Fibroblast of skin of abdomen (primary cell): ENCODE data around the gene MFAP5. TPM values are rescaled to one million over a fixed set of nuclear protein-coding genes. Genes with fewer than 3 reads are reported as not detected.
A peak's percentile ranks its signal among the peaks of the same experiment; 100 is the strongest.

Experiments used
- DNase-seq: peaks from one replicate; pipeline ENCODE4 v3.0.0-alpha.2; 2013
- polyA plus RNA-seq, 2 experiments: library from polyadenylated mRNA; unstranded; fragments of 120-200 nt; gene quantifications; one replicate each; pipeline ENCODE4 v1.2.1, GENCODE V29; 2013; ENCODE audit not compliant: insufficient read length in 2 of 2

Gene MFAP5, protein sequence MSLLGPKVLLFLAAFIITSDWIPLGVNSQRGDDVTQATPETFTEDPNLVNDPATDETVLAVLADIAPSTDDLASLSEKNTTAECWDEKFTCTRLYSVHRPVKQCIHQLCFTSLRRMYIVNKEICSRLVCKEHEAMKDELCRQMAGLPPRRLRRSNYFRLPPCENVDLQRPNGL
- 205 TPM for polyA plus RNA-seq (2013, experiment 1 of 2; ENCODE audit: insufficient read length)
- 204 TPM for polyA plus RNA-seq (2013, experiment 2 of 2; ENCODE audit: insufficient read length)

DNA sequence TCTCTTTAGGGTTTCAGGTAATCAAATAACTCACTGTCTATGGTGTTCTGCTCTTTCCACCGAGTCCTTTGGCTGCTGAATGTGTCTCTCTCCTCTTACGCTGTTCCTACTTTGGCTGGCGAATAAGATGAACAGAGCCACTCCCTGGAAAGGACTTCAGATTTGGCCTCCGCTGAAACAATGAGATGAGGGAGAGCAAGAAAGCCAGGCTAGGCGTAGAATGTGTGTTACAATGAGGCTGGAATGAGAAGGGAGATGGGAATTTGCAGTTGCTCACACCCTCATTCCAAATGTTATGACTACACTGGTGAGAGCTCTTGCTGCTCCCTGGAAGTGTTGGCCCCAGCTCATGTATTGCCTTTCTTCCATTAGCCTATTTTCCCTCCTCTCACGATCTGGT, at the start of gene MFAP5:
MFAP5 (minus strand) TSS at position 234 of the 400 bp plus-strand sequence. CDS start 722 bp downstream, outside the sequence.
- peak; percentile 90 for DNase-seq

DNA sequence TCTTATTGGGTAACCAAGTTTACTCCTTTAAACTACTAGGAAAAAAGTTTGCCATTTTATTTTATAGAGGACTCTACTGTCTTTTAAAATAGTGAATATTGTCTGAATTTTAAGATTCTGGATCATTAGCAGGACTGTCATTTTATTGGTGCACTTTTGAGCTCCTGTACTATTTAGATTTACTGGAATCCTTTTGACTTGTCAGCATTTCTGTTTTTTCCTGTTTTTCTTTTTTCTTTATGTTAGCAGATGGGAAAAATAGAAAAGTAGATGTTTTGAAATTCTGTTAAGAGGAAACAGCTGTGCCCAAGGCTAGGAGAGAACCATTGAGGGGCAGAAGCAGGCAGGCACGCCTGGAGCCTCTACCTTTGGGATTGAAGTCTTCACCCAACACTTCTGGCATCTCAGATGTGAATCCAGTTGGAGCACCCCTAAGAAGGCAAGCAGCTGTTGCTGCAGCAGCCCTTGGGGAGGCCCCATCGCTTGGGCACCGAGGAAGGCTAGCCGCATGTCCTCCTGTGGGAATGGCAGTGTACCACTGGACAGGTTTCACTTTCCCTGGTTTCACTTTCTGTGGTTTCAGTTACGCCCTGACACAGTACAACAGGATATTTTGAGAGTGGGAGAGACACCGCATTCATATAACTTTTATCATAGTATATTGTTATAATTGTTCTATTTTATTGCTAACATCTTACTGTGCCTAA, 46.7 kb upstream of the MFAP5 start:
- no peak for DNase-seq

DNA sequence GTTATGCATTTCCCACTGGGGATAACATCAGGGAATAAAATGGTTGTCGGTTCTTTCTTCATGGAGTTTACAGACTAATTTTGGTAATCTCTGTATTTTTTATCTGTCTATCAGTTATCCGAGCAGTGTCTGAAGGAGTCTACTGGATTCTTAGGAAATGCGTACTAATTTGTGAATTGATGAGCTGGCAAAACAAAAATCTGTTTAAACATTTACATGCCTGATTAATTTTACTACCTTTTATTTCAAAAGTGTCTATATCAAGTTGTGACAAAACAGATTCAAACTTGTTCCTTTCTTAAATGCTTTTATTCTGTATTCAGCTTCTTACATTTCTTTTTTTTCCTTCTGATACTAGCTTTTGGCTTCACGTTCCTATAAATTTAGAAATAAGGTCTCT, 39.5 kb upstream of the MFAP5 start:
- no peak for DNase-seq

DNA sequence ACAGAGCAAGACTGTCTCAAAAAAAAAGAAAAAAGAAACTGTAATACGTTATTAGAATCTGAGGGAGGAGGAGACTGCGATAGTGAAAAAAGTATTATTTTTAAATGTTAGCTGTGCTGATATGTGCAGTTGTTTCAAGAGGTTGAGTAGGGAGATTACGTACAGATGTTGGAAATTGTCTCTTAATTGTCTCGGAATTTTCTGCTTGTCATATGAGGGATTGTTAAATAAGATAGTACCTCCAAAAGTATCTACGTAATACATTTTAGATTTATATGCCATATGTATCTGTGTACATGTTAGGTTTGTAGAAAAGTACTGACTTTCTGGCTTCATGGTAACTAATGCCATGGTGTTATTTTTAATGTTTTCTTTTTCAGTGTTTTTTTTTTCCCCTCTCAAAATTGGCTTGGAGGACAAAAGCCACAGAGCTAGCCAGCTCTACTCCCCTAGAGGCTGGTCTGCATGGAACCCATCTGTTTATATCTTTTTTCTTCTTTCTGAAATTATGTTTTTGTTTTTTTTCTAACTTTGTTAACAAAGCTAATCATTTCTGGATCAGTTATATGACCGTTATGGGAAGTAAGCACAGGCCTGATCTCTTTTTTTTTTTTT, 38.5 kb upstream of the MFAP5 start:
- no peak for DNase-seq

DNA sequence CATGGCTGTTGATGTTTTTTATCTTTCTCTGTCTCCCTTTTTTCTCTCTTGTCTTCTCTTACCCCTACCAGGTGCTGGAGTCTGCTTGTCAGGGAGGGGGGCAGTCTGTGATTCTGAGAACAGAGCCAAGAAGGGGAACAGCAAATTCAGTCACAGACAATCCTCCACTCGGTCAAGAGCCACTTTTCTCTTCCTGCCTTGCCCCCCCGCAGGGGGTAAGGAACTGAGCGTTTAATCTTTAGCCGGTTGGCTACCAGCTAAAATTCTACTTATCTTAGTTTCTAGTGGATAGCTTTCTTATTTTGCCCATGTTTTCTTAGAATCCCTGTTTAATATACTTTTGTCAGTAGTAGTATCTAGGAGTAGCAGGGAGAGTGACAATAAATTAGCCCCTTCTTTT, 37.1 kb upstream of the MFAP5 start:
- no peak for DNase-seq

DNA sequence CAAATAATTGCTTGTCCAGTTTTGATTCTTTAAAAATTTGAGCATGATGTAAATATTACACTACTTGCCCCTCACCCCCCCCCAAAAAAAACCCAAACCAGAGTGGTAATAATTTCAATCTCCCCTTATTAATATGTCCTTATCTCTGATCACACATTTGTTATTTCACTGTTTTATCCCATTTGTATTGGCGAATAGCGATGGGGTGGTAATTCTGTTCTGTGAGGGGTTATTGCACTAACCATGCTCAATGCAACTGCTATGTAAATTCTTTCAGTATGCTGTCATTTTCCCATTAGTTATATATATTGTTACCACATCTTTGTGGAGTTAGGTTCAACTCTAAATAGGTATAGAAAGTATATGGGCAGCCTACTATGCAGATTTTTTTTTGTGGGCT, 36.3 kb upstream of the MFAP5 start:
- DNase-seq, result peak; percentile 52

DNA sequence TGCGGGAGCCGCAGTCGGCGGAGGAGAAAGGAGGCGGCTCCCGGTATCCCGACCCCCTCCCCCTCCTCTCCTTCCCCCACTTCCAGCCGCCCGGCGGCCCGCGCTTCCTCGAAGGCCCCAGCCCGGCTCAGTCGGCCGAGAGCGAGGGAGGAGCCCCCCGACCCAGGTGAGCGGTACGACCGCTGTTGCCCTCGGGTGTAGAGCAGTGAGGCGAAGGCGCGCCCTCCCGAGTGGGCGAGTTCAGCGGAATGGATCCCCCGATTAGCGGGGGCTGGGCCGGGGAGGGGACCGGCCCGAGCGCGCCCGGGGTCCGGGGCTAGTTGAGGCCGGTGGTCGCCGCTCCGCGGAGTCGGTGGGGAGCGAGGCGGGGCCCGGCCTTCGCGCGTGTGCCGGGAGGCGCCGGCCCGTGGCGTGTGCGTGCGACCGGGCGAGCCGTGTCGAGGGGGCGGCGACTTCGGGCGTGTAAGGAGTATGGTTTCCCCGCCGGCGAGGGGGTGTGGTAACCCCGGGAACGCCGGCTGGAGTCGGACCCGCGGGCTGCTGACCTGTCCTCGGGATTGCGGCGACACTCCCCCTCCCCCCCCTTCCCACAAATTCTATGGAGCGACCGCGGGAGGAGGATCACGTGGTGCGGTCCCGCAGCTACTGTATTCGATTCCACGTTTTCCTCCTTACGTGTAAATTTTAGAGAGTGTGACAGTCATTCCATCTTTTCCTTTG, 35.7 kb upstream of the MFAP5 start:
- peak; percentile 44 for DNase-seq

DNA sequence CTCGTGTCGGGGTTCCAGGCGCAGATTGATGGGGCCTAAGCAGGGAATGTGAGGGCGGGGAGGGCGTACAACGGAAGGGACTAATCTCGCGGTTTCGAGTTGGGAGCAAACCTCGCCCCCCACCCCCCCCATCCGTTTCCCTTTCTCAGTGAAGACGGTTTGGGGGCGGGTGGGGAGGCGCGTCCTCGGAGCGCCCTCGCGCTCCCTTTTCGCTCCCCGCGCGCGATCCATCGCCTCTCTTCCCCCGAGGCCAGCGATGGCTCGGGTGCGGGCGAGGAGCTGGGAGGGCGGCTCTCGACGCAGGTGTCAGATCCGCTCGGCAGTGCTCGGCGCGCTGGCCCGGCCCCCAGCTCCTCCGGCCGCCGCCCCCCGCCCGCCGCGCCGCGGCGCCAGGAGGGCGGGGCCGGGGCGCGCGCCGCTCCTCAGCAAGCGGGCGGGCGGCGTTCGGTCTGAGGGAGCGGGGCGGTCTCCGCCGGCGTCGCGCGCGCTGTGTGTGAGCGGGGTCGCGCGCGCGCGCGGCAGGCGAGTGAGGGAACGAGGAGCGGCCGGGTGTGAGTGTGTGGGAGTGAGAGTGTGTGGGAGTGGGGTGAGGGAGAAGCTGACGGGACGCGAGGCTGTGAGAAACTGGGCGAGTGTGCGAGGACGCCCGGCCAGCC, 35.0 kb upstream of the MFAP5 start, which contains the start of gene RIMKLB:
RIMKLB (plus strand) TSS at position 516 of the 656 bp plus-strand sequence. CDS start 15,876 bp downstream, outside the sequence.
- peak; percentile 84 for DNase-seq

DNA sequence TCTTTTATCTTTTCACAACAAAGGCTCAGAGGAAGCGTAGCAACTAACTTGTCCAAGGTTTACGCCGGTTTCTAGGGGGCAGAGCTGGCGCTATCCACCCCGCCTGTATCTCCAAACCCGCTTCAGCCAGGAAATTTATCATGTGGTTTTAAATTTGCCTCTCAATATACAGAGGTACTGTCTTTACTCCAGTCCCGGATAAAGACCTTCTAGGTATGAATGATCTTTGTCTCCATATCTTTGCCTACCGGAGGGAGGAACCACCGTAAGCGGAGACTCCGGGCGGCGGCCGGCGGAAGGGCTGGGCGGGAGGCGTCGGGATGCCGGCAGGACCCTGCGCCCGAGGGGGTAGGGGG, 34.5 kb upstream of the MFAP5 start:
- DNase-seq, result no peak

DNA sequence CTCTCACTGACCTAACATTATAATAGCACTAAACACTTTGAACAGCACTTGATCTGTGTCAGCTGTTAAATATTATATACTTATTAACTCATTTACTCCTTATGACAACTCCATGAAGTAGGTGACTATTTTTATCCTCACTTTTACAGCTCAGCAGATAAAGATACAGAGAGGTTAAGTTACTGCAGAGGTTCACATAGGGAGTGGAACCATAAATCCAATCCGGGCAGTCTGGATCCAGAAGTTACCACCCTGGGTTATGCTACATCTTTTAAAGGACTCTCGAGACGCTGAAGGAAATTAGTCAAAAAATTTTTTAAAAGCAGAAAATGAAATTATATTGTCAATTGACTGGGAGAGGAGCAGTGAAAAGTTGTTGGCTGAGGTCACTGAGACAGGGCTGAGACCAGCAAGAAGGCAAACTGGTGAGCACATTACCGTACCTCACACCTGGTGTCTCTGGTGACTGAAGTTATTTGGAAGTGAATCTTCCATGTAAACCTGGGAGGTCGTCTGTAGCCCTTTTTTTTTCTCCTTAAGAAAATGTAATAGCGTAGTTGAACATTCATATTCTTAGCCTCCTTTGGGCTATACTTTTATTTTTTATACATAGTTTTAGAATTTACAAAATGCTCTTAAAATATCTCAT, 33.9 kb upstream of the MFAP5 start:
- DNase-seq, result no peak

DNA sequence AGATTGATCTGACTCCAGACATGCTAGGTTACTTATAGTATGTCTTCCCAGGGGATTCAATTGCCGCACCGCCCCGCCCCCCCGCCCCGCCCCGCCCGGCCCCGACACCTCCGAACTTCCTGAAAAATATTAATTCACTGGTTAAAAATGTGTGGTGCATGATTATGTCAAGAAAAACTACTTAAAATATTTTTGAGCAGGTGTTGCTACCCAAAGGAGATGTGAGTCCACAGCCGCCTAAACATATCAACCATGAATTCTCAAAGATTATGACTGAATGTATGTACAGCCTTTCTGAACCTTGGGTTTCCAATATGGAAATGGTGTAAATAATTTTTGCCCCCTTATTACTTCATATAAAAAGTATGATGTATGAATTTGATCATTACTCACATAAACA, 32.5 kb upstream of the MFAP5 start:
- DNase-seq, result no peak

DNA sequence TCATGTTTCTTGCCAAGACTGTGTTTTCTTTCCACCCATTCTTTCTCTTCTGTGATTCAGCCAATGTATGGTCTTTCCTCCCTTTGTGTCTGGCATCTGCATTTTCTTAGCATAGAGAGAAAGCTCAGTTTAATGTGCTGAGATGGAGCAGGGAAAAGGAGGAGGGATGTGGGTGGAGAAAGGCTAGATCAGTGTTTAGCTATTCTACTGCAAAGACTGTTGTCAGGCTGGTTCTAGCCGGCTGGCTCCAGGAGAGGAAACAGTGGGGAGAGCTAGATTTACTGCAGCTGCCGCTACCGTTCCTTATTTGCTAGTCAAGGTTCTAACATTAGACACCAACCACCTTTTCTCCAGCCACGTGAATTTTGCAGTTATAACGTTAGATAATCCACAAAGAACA, 29.9 kb upstream of the MFAP5 start:
- DNase-seq, result peak; percentile 77

DNA sequence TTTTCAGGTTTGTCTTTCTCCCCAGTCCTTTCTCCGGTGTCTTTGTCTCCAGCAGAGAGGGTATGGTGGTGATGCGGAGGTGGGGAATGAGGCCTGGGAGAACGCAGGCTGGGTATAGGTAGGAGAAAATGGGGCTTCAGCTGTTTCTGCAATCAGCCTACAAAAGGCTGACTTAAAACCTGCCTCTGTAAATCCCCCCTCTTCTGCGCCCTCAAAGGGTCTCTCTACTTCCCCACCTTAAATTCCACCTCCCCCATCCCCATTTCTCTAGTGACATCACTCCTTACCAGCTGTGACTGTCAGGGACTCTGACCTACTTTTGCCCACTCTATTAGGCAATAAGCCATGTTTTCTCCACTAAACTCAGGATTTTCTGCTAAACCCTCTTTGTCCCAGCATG, 27.1 kb upstream of the MFAP5 start:
- DNase-seq, result no peak

DNA sequence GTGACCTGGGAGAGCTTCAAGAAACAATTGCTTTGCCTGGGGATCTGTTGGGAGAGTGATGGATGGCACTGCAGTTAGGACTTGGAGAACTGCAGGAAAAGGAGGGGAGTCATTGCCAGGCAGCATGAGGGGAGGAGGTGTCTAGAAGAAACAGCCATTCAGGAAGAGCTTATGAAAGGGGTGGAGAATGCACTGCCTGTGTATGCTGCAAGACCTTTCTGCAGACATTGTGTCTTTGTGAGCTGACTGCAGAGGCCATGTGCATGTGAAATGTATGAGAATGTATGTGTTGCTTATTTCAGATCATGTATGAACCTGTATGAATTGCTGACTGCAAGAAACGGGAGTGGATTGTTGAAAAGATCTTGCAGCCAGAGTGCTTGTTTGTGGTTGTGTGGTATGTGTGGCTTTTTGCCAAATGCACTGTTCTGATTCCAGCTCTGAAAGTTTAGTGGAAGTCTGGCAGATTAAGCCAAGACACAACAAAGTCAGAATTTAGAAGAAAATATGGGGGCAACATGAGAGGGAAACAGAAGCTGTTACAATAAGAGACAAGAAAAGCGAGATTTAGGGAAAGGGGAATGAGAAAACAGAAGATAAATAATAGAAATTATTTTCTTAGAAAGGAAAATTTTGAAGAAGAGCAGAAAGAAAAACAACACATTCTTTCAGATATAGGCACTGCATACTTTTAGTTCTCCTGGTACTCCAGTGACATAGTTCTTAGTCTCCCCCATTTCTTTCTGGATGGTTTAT, 25.4 kb upstream of the MFAP5 start:
- DNase-seq, result peak; percentile 89

DNA sequence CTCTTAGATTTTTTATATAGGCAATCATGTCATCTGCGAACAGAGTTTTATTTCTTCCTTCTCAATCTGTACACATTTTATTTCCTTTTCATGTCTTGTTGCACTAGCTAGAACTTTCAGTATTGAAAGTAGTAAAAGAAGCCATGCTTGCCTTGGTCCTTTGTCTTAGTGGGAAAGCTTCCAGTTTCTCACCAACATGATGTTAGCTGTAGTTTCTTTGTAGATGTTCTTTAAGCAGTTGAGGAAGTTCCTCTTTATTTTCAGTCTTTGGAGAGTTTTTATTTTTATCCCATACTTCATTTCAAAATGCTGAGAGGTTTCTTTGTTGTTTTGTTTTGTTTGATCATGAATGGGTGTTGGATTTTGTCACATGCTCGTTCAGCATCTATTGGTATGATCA, 22.4 kb upstream of the MFAP5 start:
- no peak for DNase-seq

DNA sequence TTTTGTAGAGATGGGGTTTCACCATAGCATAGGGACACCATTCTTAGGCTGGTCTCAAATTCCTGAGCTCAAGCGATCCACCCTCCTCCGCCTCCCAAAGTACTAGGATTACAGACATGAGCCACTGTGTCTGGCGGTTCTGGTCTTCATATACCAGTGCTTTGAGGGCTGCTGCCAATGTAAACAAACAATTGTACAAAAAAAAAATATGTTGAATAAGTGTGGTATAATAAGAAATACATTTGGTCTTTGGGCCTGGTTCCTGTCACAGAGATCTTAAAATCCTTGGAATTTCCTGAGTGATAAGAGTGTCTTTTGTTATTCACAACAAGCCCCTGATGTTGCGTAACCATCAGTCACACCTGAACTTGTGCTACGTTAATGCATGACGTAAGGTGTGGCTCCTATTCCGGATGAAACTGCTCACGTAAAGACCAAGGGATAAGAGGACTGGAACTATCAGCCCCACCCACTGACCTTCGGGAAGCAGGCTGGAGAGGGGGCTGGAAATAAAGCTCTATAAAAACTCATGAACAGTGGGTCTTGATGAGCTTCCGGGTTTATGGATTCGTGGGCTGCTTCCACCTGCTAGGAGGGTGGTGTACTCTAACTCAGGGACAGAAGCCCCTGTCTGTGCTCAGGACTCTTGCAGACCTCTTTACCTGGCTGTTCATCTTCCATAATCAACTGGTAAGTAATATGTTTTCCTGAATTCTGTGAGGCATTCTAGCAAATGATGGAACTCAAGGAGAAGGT, 18.7 kb upstream of the MFAP5 start:
- peak; percentile 52 for DNase-seq

DNA sequence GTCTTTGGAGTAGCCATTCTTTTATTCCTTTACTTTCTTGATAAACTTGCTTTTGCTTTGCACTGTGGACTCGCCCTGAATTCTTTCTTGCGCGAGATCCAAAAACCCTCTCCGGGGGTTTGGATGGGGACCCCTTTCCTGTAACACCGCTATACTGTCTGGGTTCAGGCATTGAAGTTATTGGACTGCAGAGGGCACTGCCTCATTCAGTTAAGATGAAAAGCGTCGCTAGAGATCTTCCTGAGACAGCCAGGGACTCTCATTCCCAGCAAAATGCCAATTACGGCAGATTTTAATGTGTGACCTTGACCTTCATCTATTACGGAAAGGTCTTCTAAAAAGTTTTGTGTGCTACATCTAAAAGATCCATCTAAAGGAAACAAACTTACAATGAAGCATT, 17.9 kb upstream of the MFAP5 start:
- no peak for DNase-seq

DNA sequence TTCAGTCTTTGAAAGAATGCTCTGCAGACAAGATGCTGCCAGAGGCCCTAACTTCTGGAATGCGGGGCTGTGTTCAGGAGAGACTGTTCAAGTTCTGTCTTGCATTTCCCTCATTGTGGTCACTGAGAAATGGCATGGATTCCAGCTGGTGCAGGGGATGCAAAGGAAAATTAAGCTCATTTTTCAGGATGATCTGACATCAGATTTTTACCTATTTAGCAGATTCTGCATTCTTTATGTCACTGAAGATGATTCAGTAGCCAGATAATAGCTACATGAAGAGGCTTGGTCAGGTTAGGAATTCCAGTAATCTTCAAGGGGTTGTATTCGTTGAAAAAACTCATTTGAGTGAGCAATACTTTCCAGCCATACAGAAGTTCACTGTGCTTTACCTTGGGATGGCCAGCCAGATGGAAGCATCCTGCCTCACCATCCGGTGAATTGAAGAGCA, 16.1 kb upstream of the MFAP5 start:
- peak; percentile 95 for DNase-seq

DNA sequence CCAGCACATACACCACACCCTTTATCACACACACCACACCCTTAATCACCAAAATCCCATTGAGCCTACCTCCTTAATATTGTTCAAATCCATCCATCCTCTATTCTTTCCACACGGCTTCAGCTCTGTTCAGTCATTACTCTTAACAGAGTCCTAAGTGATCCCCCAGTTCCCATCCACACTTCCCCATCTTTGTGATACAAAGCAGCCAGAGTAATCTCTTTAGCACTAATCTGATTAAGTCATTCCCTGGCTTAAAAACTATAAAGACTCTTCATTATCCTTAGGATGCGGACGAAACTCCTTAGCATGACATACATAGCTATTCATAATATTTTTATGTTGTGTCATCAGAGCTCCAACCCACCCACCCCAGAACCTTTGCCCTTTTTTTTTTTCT, 14.7 kb upstream of the MFAP5 start:
- DNase-seq, result no peak

DNA sequence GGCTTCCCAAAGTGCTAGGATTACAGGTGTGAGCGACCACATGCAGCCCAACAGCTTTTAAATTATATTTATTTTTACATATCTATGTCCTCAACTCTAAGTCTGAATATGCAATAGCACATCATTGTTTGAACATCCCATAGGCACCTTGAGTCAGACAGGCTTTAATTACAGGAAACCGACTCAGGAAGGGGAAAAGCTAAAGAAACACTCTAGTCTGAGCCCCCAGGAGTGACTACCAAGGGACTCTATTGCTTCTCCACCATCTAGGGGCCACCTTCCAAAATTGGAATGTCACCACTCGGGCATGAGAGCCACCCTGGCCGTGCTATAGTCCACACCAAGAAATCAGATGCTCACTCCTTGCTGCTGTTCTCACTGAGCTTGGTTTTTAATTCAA, 14.0 kb upstream of the MFAP5 start:
- DNase-seq, result no peak
